Measurements from ENCODE around the gene RPL37A.

RPL37A gene

DNA sequence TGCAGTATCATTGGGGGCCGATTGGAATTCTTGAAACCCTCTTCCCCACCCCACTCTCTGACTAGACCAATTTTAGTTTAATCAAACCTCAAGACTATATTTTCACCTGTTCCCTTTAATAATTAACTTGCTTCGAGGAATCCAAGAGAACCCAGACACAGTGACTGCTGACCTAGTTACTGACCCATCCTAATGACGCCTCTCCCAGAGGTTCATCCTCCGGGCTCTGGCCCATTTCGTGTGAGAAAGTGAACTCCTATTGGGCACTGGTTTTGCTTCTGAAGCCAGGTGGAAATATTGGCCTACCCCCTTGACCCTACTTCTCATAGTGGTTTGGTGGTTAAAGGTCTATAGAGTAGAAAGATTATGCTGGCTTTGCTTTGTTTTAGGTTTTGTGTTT, 39.9 kb downstream of the RPL37A start:
- TF ChIP-seq CTCF (IDR thresholded peaks at IDR 0.05), result no peak
- Mint-ChIP-seq H3K27me3 (ENCODE audit: low read depth, poor library complexity) (peaks cover 3% of the 10 kb centered on the region), H3K4me3 (no peak overlapping the region), H3K4me1 (peaks cover 51% of the 10 kb centered on the region), H3K27ac (no peak overlapping the region), H3K36me3 (ENCODE audit: low read depth) (peaks cover 12% of the 10 kb centered on the region), H3K9me3 (no peaks in the 10 kb centered on the region)
- no peak for DNase-seq

DNA sequence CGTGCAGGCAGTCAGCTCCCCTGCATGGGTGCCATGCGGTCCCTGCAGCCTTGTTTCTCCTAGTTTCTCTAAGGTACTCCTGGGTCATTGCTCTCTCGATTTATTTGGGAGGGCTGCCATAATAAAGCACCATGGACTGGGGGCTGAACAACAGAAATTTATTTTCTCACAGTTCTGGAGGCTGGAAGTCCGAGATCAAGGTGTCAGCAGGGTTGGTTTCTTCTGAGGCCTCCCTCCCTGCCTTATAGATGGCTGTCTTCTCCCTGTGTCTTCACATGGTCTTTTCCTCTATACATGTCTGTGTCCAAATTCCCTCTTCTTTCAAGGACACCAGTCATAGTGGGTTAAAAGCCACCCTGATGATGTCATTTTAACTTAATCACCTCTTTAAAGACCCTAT, 40.5 kb downstream of the RPL37A start:
- H3K27ac Mint-ChIP-seq, result no peak overlapping the region

GRCh38 chr2:216539791-216540241, 41.2 kb downstream of the RPL37A start:
- no peak overlapping the region for H3K4me3 Mint-ChIP-seq
- no peak overlapping the region for H3K27ac Mint-ChIP-seq
- TF ChIP-seq CTCF (IDR thresholded peaks at IDR 0.05), result no peak
- peaks cover 44% of the 10 kb centered on the region for H3K4me1 Mint-ChIP-seq
- H3K27me3 Mint-ChIP-seq (ENCODE audit: low read depth, poor library complexity), result peaks cover 4% of the 10 kb centered on the region
- DNase-seq, result no peak
- H3K9me3 Mint-ChIP-seq, result no peaks in the 10 kb centered on the region
- peaks cover 12% of the 10 kb centered on the region for H3K36me3 Mint-ChIP-seq (ENCODE audit: low read depth)

More for the DNA sequence above, 40.5 kb downstream of the RPL37A start:
- no peak for TF ChIP-seq CTCF (IDR thresholded peaks at IDR 0.05)
- no peaks in the 10 kb centered on the region for H3K9me3 Mint-ChIP-seq
- no peak overlapping the region for H3K4me3 Mint-ChIP-seq
- no peak for DNase-seq
- peaks cover 12% of the 10 kb centered on the region for H3K36me3 Mint-ChIP-seq (ENCODE audit: low read depth)
- H3K4me1 Mint-ChIP-seq, result peaks cover 46% of the 10 kb centered on the region
- H3K27me3 Mint-ChIP-seq (ENCODE audit: low read depth, poor library complexity), result peaks cover 3% of the 10 kb centered on the region

- Mint-ChIP-seq H3K27me3 (ENCODE audit: low read depth, poor library complexity) (peaks cover 7% of the 10 kb centered on the region), H3K9me3 (no peaks in the 10 kb centered on the region), H3K4me3 (no peak overlapping the region), H3K36me3 (ENCODE audit: low read depth) (peaks cover 12% of the 10 kb centered on the region), H3K4me1 (peaks cover 42% of the 10 kb centered on the region), H3K27ac (no peak overlapping the region)
- no peak for TF ChIP-seq CTCF (IDR thresholded peaks at IDR 0.05)
- DNase-seq, result no peak
These were observed 42.3 kb downstream of the RPL37A start for GRCh38 chr2:216540920-216541319.

- H3K27ac Mint-ChIP-seq, result no peak overlapping the region
- H3K36me3 Mint-ChIP-seq (ENCODE audit: low read depth), result peaks cover 12% of the 10 kb centered on the region
- H3K27me3 Mint-ChIP-seq (ENCODE audit: low read depth, poor library complexity), result peaks cover 7% of the 10 kb centered on the region
- TF ChIP-seq CTCF (IDR thresholded peaks at IDR 0.05), result no peak
- no peak for DNase-seq
- peaks cover 37% of the 10 kb centered on the region for H3K4me1 Mint-ChIP-seq
- H3K9me3 Mint-ChIP-seq, result no peaks in the 10 kb centered on the region
- H3K4me3 Mint-ChIP-seq, result no peak overlapping the region
These were observed 42.9 kb downstream of the RPL37A start for GRCh38 chr2:216541505-216541904.

DNA sequence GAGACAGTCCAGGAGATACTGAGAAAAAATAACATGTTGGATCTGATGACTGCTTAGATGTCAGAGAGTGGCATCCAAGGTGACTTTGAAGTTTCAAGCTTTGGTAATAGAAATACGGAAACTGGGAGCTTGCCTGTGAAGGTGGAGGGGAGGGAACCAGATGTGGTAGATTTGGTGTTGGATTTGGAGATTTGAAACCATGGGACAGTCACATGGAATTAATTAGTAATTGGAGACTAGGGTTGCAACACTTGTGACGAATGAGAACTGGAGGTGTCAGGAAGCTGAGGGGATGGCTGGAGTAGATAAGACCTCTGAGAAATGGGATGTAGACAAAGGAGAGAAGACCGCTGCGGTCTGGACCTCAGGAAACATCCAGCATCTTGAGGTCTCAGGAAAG, 46.7 kb downstream of the RPL37A start:
- H3K4me3 Mint-ChIP-seq, result no peak overlapping the region
- no peaks in the 10 kb centered on the region for H3K9me3 Mint-ChIP-seq
- H3K36me3 Mint-ChIP-seq (ENCODE audit: low read depth), result peaks cover 6% of the 10 kb centered on the region
- TF ChIP-seq CTCF (IDR thresholded peaks at IDR 0.05), result no peak
- DNase-seq, result no peak
- peaks cover 7% of the 10 kb centered on the region for H3K27me3 Mint-ChIP-seq (ENCODE audit: low read depth, poor library complexity)
- peaks cover 32% of the 10 kb centered on the region for H3K4me1 Mint-ChIP-seq
- H3K27ac Mint-ChIP-seq, result peak overlapping the region; percentile 18
